ENCODE measurements around the gene INPP5A. TPM values are rescaled to one million over a fixed set of nuclear protein-coding genes. Genes with fewer than 3 reads are reported as not detected.

INPP5A gene
- total RNA-seq, 1 experiment from 2014 or later, result 22.6 TPM

- H3K36me3 ChIP-seq (ENCODE audit: low read depth, low read length), result no peaks in the 10 kb centered on the region
- H3K4me3 ChIP-seq (ENCODE audit: low read length), result no peak overlapping the region
- TF ChIP-seq, protein P1, sequence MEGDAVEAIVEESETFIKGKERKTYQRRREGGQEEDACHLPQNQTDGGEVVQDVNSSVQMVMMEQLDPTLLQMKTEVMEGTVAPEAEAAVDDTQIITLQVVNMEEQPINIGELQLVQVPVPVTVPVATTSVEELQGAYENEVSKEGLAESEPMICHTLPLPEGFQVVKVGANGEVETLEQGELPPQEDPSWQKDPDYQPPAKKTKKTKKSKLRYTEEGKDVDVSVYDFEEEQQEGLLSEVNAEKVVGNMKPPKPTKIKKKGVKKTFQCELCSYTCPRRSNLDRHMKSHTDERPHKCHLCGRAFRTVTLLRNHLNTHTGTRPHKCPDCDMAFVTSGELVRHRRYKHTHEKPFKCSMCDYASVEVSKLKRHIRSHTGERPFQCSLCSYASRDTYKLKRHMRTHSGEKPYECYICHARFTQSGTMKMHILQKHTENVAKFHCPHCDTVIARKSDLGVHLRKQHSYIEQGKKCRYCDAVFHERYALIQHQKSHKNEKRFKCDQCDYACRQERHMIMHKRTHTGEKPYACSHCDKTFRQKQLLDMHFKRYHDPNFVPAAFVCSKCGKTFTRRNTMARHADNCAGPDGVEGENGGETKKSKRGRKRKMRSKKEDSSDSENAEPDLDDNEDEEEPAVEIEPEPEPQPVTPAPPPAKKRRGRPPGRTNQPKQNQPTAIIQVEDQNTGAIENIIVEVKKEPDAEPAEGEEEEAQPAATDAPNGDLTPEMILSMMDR (conservative IDR thresholded peaks at IDR 0.05; ENCODE audit: low read depth, low read length), result no peak
- TF ChIP-seq EZH2phosphoT487 (IDR thresholded peaks at IDR 0.05; ENCODE audit: borderline replicate concordance, low read length), result no peak
- TF ChIP-seq EZH2 (IDR thresholded peaks at IDR 0.05; ENCODE audit: low read length, unreplicated experiment), result no peak
- no peak for ATAC-seq
- H4K20me1 ChIP-seq (ENCODE audit: low read length), result no peaks in the 10 kb centered on the region
- CTCF ChIA-PET, result no interaction called here
- H3K9me2 ChIP-seq (replicated peaks; ENCODE audit: low read length), result no peaks in the 10 kb centered on the region
- H2AFZ ChIP-seq (ENCODE audit: low read length), result no peak overlapping the region
- no peak overlapping the region for H3K27ac ChIP-seq (ENCODE audit: low read length)
- H3F3A ChIP-seq (ENCODE audit: low read length, unreplicated experiment), result no peaks in the 10 kb centered on the region
- DNase-seq, result no peak
- H3K9ac ChIP-seq (ENCODE audit: low read length), result no peak overlapping the region
- no peaks in the 10 kb centered on the region for H3K9me3 ChIP-seq (ENCODE audit: low read length)
- H3K27me3 ChIP-seq (ENCODE audit: low read length), result no peaks in the 10 kb centered on the region
- H3K4me2 ChIP-seq (ENCODE audit: low read length), result no peak overlapping the region
- BruUV-seq (replicated peaks), result no TSS peak
- intact Hi-C loops (cut with micrococcal nuclease), result no loop called here
- H3K4me1 ChIP-seq (ENCODE audit: insufficient read depth, low read length), result no peaks in the 10 kb centered on the region
- H3K79me2 ChIP-seq (ENCODE audit: low read length), result no peaks in the 10 kb centered on the region
- POLR2A ChIA-PET (ENCODE audit: unreplicated experiment), result no interaction called here
Observed at GRCh38 chr10:132492323-132493025, 45.1 kb upstream of the INPP5A start.

GRCh38 chr10:132493246-132493755, 44.3 kb upstream of the INPP5A start:
- no TSS peak for BruUV-seq (replicated peaks)
- H3K36me3 ChIP-seq (ENCODE audit: low read depth, low read length), result no peaks in the 10 kb centered on the region
- no peak overlapping the region for H3K27ac ChIP-seq (ENCODE audit: low read length)
- TF ChIP-seq, protein P1 (conservative IDR thresholded peaks at IDR 0.05; ENCODE audit: low read depth, low read length), result no peak
- TF ChIP-seq EZH2phosphoT487 (IDR thresholded peaks at IDR 0.05; ENCODE audit: borderline replicate concordance, low read length), result no peak
- TF ChIP-seq EZH2 (IDR thresholded peaks at IDR 0.05; ENCODE audit: low read length, unreplicated experiment), result no peak
- H2AFZ ChIP-seq (ENCODE audit: low read length), result no peak overlapping the region
- H3K79me2 ChIP-seq (ENCODE audit: low read length), result no peaks in the 10 kb centered on the region
- no peak overlapping the region for H3K4me3 ChIP-seq (ENCODE audit: low read length)
- ATAC-seq, result no peak
- H3F3A ChIP-seq (ENCODE audit: low read length, unreplicated experiment), result no peaks in the 10 kb centered on the region
- no peaks in the 10 kb centered on the region for H3K9me2 ChIP-seq (replicated peaks; ENCODE audit: low read length)
- H3K4me2 ChIP-seq (ENCODE audit: low read length), result no peak overlapping the region
- H3K27me3 ChIP-seq (ENCODE audit: low read length), result no peaks in the 10 kb centered on the region
- no peaks in the 10 kb centered on the region for H3K4me1 ChIP-seq (ENCODE audit: insufficient read depth, low read length)
- intact Hi-C loops (cut with micrococcal nuclease), result no loop called here
- ChIA-PET CTCF (no interaction called here), POLR2A (ENCODE audit: unreplicated experiment) (no interaction called here)
- no peak overlapping the region for H3K9ac ChIP-seq (ENCODE audit: low read length)
- no peaks in the 10 kb centered on the region for H4K20me1 ChIP-seq (ENCODE audit: low read length)
- no peaks in the 10 kb centered on the region for H3K9me3 ChIP-seq (ENCODE audit: low read length)
- DNase-seq, result no peak

GRCh38 chr10:132493756-132494290, 43.8 kb upstream of the INPP5A start:
- H3K36me3 ChIP-seq (ENCODE audit: low read depth, low read length), result no peaks in the 10 kb centered on the region
- H3K27me3 ChIP-seq (ENCODE audit: low read length), result no peaks in the 10 kb centered on the region
- H3K9me3 ChIP-seq (ENCODE audit: low read length), result no peaks in the 10 kb centered on the region
- BruUV-seq (replicated peaks), result no TSS peak
- intact Hi-C loops (cut with micrococcal nuclease), result no loop called here
- no peaks in the 10 kb centered on the region for H3K79me2 ChIP-seq (ENCODE audit: low read length)
- H3K9me2 ChIP-seq (replicated peaks; ENCODE audit: low read length), result no peaks in the 10 kb centered on the region
- no peaks in the 10 kb centered on the region for H3K4me1 ChIP-seq (ENCODE audit: insufficient read depth, low read length)
- no peaks in the 10 kb centered on the region for H4K20me1 ChIP-seq (ENCODE audit: low read length)
- ChIA-PET CTCF (no interaction called here), POLR2A (ENCODE audit: unreplicated experiment) (no interaction called here)
- H3K4me2 ChIP-seq (ENCODE audit: low read length), result no peak overlapping the region
- H3K9ac ChIP-seq (ENCODE audit: low read length), result no peak overlapping the region
- DNase-seq (no peak), ATAC-seq (no peak)
- no peak overlapping the region for H3K4me3 ChIP-seq (ENCODE audit: low read length)
- H2AFZ ChIP-seq (ENCODE audit: low read length), result no peak overlapping the region
- TF ChIP-seq, protein P1 (conservative IDR thresholded peaks at IDR 0.05; ENCODE audit: low read depth, low read length), result no peak
- no peak for TF ChIP-seq EZH2phosphoT487 (IDR thresholded peaks at IDR 0.05; ENCODE audit: borderline replicate concordance, low read length)
- TF ChIP-seq EZH2 (IDR thresholded peaks at IDR 0.05; ENCODE audit: low read length, unreplicated experiment), result no peak
- H3K27ac ChIP-seq (ENCODE audit: low read length), result no peak overlapping the region
- no peaks in the 10 kb centered on the region for H3F3A ChIP-seq (ENCODE audit: low read length, unreplicated experiment)

All from PC-3 (cell line).